WI38 (cell line): ENCODE measurements around the gene WFIKKN1.

Experiments
- H3K4me3 ChIP-seq: 2 replicates; pipeline ENCODE4 v1.5.1; 2011; ENCODE audit warnings: low read depth, mild to moderate bottlenecking, control low read depth, low read length
- TF ChIP-seq, protein P1 (sequence below): IDR thresholded peaks from 2 replicates; pipeline ENCODE4 v1.5.1; 2012; ENCODE audit warnings: low read depth, mild to moderate bottlenecking, control low read depth, low read length

Gene WFIKKN1

DNA sequence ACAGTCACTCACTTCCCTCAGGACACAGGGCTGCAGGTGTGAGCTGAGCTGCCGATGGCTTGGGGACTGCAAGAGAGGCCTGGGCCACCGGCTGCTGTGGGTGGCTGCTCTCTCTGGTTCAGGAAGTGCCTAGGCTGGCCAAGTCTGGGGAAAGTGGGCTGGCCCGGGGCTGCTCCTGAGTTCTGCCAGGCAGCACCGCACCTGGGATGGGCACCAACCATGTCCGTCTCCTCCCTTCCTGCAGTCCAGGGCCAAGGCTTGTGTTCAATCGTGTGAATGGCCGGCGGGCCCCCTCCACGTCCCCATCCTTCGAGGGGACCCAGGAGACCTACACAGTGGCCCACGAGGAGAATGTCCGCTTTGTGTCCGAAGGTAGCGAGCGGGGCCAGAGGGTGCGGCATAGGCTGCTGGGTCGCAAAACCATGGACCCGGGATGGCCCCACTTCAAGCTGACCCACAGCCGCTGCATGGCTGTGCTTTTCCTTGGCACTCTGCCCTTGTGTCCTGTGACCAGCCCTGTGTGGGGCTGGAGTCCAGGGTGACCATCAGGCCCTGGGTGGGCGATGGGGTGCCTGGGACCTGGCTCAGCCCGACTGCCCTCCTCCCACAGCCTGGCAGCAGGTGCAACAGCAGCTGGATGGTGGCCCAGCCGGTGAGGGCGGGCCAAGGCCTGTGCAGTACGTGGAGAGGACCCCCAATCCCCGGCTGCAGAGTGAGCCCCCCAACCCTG is 16.6 kb downstream of the WFIKKN1 start:
- no peak overlapping the region for H3K4me3 ChIP-seq
- TF ChIP-seq, protein P1, sequence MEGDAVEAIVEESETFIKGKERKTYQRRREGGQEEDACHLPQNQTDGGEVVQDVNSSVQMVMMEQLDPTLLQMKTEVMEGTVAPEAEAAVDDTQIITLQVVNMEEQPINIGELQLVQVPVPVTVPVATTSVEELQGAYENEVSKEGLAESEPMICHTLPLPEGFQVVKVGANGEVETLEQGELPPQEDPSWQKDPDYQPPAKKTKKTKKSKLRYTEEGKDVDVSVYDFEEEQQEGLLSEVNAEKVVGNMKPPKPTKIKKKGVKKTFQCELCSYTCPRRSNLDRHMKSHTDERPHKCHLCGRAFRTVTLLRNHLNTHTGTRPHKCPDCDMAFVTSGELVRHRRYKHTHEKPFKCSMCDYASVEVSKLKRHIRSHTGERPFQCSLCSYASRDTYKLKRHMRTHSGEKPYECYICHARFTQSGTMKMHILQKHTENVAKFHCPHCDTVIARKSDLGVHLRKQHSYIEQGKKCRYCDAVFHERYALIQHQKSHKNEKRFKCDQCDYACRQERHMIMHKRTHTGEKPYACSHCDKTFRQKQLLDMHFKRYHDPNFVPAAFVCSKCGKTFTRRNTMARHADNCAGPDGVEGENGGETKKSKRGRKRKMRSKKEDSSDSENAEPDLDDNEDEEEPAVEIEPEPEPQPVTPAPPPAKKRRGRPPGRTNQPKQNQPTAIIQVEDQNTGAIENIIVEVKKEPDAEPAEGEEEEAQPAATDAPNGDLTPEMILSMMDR: no peak

DNA sequence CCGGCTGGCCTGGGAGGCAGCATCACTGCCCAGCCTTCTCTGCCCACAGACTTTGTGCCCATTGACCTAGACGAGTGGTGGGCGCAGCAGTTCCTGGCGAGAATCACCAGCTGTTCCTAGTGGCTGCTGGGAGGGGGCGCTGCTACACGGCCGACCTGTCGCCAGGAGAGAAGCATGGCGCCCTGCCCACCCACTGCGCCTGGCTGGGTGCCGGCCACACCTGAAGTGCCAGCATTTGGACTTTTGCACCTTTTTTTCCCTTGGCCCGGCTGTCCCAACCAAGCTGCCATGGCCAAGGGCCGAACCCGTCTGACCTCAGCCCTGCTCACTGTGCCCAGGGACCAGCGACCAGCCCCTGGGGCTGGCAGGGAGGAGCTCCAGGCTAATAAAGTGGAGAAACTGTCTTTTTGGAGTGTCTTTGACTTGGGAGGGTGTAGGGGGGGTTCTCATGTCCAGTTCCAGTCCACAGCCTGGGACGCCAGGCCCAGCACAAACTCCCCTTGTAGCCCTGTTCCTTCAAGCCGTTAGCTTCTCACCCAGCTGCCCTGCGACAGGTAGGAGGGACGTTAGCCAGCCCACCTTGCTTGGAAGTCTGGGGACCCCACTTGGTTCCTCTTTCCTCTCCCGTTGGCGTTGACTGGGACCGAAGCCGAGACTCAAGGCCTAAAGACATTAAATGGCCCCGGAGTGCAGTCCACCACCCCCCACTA is 17.4 kb downstream of the WFIKKN1 start:
- peak overlapping the region; percentile 65 for H3K4me3 ChIP-seq
- TF ChIP-seq, protein P1: no peak

DNA sequence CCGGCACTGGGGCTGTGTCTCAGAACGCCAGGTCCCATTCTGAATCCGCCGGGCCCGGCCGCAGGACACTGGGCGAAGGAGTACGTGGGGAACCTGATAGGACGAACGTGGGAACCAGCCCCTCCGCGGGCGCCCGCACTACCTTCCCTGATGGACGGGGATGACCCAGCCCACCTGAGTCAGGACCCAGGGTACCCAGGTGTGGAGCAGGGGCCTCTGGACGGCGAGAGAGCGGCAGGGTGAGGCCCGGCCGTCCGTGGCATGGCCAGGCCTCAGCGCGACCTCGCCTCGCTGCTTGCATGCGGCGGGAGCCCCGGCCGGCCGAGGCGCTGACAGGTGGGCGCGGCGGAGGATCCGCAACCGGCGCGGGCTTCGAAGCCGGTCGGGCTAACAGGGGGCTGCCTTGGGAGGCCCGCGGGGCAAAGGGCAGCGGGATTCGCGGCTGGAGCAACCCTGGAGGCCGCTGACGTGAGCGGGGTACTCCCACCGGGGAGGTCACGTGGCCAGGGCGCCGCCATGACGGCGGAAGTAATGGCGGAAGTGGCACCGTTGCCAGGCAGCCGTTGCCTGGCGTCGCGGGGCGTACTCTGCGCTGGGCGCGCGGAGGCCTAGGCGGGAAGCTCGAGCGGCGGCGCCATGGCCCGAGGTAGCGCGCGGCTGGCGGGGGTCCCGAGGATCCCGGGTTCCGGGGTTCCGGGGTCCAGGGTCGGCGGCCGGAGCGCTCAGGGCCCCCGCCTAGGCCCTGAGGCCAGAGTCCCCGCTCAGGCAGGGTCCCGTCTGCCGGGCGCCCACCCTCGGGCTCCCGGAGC is 18.2 kb downstream of the WFIKKN1 start, which contains the start of gene WDR90:
Gene WDR90, plus strand, starts transcription at position 585 of the 809 bp plus-strand sequence. Its CDS starts 52 bp downstream, at position 637.
- peak within 1 kb of the TSS; percentile 65 for H3K4me3 ChIP-seq
- TF ChIP-seq, protein P1: no peak

DNA sequence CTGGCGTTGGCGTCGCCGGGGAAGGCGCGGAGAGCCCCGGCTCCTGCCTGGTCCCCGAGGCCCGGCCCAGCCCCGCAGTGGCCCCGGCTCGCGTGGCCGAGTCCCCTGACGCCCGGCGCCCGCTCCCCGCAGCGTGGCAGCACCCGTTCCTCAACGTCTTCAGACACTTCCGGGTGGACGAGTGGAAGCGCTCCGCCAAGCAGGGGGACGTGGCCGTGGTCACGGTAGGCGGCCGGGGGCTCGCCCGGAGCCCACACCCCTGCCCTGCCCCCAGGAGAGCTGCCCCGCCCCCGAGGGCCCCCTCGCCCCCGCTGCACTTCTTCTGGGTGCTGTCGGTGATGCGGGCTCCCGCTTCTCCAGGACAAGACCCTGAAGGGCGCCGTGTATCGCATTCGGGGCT is 18.8 kb downstream of the WFIKKN1 start:
- H3K4me3 ChIP-seq: peak overlapping the region; percentile 65
- TF ChIP-seq, protein P1: no peak

DNA sequence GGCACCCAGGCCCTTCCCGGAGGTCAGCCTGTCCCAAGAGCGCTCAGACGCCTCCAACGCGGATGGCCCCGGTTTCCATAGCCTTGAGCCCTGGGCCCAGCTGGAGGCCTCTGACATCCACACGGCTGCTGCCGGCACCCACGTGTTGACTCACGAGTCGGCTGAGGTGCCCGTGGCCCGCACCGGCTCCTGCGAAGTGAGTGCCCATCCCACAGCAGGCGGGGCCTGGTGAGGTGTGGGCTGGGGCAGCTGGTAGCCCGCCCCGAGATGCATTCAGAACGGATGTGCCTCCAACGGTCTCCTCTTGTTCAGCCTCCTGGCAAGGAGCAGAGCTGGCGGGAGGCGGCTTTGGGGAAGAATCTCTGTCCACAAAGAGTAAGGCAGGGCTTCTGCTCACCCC is 21.1 kb downstream of the WFIKKN1 start:
- no peak overlapping the region for H3K4me3 ChIP-seq
- TF ChIP-seq, protein P1: no peak

DNA sequence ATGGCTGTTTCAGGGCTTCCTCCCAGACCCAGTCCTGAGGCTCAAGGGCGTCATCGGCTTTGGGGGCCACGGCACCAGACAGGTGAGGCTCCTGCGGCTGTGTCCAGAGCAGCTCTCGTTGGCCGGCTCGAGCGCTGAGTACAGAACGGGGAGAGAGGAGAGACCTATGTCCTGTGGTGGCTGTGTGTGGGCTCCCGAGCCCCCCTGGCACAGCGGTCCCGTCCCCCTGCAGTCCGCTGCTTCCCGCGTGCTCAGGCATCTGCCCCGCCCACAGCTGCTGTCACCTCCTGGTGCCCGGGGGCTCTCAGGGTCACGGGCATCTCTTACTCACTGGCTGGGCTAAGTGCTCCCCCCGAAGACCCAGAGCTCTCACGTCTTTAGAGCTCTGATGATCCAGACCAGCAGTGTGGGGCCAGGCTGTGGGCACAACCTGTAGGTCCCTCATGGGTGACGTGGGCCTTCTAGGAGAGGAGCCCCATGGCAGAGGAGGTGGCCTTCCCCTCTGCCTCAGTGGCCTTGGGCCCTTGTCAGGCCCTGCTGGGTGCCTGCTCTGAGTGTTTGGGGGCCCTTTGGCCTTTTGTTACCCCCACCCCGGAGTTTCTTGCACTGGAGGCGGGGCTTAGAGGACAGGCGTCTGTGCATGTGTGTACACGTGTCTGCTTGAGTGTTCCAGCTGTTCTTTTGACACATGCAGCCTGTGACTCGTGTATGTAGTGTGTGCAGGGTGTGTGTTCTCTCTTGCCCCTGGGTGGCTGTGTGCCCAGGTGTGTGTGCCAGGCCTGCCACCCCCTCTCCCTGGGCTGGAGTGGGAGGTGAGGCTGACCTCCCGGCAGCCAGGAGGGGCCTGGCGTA is 21.9 kb downstream of the WFIKKN1 start:
- TF ChIP-seq, protein P1: no peak
- H3K4me3 ChIP-seq: no peak overlapping the region
